Uterus (tissue), 2 donors: ENCODE results near the gene CPT1C.

Experiments
- CTCF ChIP-seq, 4 experiments: fragments of 200-600 bp in 2 of 4; fragments of 450-650 bp in 2 of 4; sonication (generic) in 2 of 4; IDR thresholded peaks; one replicate each; pipeline ENCODE4 v1.5.1; 2016 to 2019; ENCODE audit warnings: antibody characterized with exemption in 4 of 4, mild to moderate bottlenecking in 2 of 4, moderate library complexity in 1 of 4
- POLR2A ChIP-seq, 2 donors: fragments of 450-650 bp; IDR thresholded peaks; one replicate each; pipeline ENCODE4 v1.6.1; 2016; ENCODE audit warnings: antibody characterized with exemption in 2 of 2, mild to moderate bottlenecking in 1 of 2, moderate library complexity in 1 of 2

GRCh38 chr19:49665036-49665350 lies 25.9 kb upstream of the CPT1C start:
- TF ChIP-seq CTCF (IDR thresholded peaks at IDR 0.05) (no peak), POLR2A (IDR thresholded peaks at IDR 0.05) (no peak)
